OCI-LY1 (cell line): ENCODE measurements around the gene PARD3.

Experiments
- H2AFZ ChIP-seq: fragments of 200-600 bp; sonication (generic), shearing (Covaris generic); 2 replicates; pipeline ENCODE4 v1.6.0; 2014; ENCODE audit warnings: antibody characterized with exemption, mild to moderate bottlenecking, low read length
- H3F3A ChIP-seq: fragments of 200-600 bp; sonication (generic), shearing (Covaris generic); 2 replicates; pipeline ENCODE4 v1.6.0; 2014; ENCODE audit warnings: mild to moderate bottlenecking, antibody characterized with exemption, low read length, moderate library complexity; ENCODE audit not compliant: insufficient read depth
- H3K27ac ChIP-seq: fragments of 200-600 bp; sonication (generic); 2 replicates; pipeline ENCODE4 v1.5.1; 2014; ENCODE audit warnings: low read length, mixed run types, mild to moderate bottlenecking, low read depth; ENCODE audit not compliant: poor library complexity, severe bottlenecking
- H3K27me3 ChIP-seq: fragments of 200-600 bp; sonication (generic); 2 replicates; pipeline ENCODE4 v1.6.0; 2014; ENCODE audit warnings: antibody characterized with exemption, mild to moderate bottlenecking, low read length, moderate library complexity; ENCODE audit not compliant: insufficient read depth
- H3K36me3 ChIP-seq: fragments of 200-600 bp; sonication (generic); 2 replicates; pipeline ENCODE4 v1.6.1; 2014; ENCODE audit warnings: mild to moderate bottlenecking, antibody characterized with exemption, low read length, moderate library complexity, mixed read lengths; ENCODE audit not compliant: insufficient read depth
- H3K4me1 ChIP-seq: fragments of 200-600 bp; sonication (generic); 2 replicates; pipeline ENCODE4 v1.5.1; 2014; ENCODE audit warnings: mild to moderate bottlenecking, low read length, moderate library complexity; ENCODE audit not compliant: insufficient read depth, severe bottlenecking
- H3K4me2 ChIP-seq: fragments of 200-600 bp; sonication (generic), shearing (Covaris generic); 2 replicates; pipeline ENCODE4 v1.6.1; 2014; ENCODE audit warnings: low read length
- H3K4me3 ChIP-seq: fragments of 200-600 bp; sonication (generic); 2 replicates; pipeline ENCODE4 v1.5.1; 2014; ENCODE audit warnings: low read length, low read depth, mild to moderate bottlenecking, mixed read lengths; ENCODE audit not compliant: poor library complexity, severe bottlenecking
- H3K79me2 ChIP-seq: fragments of 200-600 bp; shearing (Covaris generic); 2 replicates; pipeline ENCODE4 v1.6.1; 2016; ENCODE audit warnings: mixed run types, low read length, mixed read lengths; ENCODE audit not compliant: insufficient read depth
- H3K9ac ChIP-seq: fragments of 200-600 bp; sonication (generic), shearing (Covaris generic); 2 replicates; pipeline ENCODE4 v1.6.1; 2014; ENCODE audit warnings: mild to moderate bottlenecking, low read length, mixed read lengths
- H3K9me2 ChIP-seq: fragments of 200-600 bp; sonication (generic), shearing (Covaris generic); 2 replicates; pipeline ENCODE4 v1.6.1; 2014; ENCODE audit warnings: low read depth, mild to moderate bottlenecking, low read length, mixed read lengths
- H3K9me3 ChIP-seq: fragments of 200-600 bp; shearing (Covaris generic); 2 replicates; pipeline ENCODE4 v1.6.1; 2014; ENCODE audit warnings: low read length, mixed read lengths
- H4K20me1 ChIP-seq: fragments of 200-600 bp; sonication (generic), shearing (Covaris generic); 2 replicates; pipeline ENCODE4 v1.6.0; 2016; ENCODE audit warnings: mild to moderate bottlenecking, low read length; ENCODE audit not compliant: insufficient read depth
- CTCF ChIP-seq: fragments of 200-600 bp; sonication (generic), shearing (Covaris generic); IDR thresholded peaks from 2 replicates; pipeline ENCODE4 v1.5.1; 2017; ENCODE audit warnings: mild to moderate bottlenecking, antibody characterized with exemption, low read length, moderate library complexity, mixed read lengths
- EZH2 ChIP-seq: fragments of 200-600 bp; sonication (generic), shearing (Covaris generic); IDR thresholded peaks from 2 replicates; pipeline ENCODE4 v1.8.0; 2017; ENCODE audit warnings: borderline replicate concordance, mixed run types, mild to moderate bottlenecking, antibody characterized with exemption, low read length, moderate library complexity, mixed read lengths

The PARD3 gene

GRCh38 chr10:34091635-34092195 lies 723.4 kb downstream of the PARD3 start:
- Histone ChIP-seq H3K36me3 (no peaks in the 10 kb centered on the region), H3K4me2 (no peak overlapping the region), H3K79me2 (no peaks in the 10 kb centered on the region), H3K27ac (no peak overlapping the region), H4K20me1 (no peaks in the 10 kb centered on the region), H3K9me3 (no peaks in the 10 kb centered on the region), H3K27me3 (no peaks in the 10 kb centered on the region), H3K9me2 (no peaks in the 10 kb centered on the region), H3F3A (no peaks in the 10 kb centered on the region), H3K4me3 (no peak overlapping the region), H3K4me1 (no peaks in the 10 kb centered on the region), H3K9ac (no peak overlapping the region), H2AFZ (no peak overlapping the region)
- TF ChIP-seq EZH2 (no peak), CTCF (no peak)

GRCh38 chr10:34089253-34089652 lies 725.8 kb downstream of the PARD3 start:
- no peaks in the 10 kb centered on the region for H4K20me1 ChIP-seq
- H3K4me1 ChIP-seq: no peaks in the 10 kb centered on the region
- H3K9ac ChIP-seq: no peak overlapping the region
- H3F3A ChIP-seq: no peaks in the 10 kb centered on the region
- no peak overlapping the region for H3K27ac ChIP-seq
- no peak overlapping the region for H2AFZ ChIP-seq
- H3K4me2 ChIP-seq: no peak overlapping the region
- H3K36me3 ChIP-seq: no peaks in the 10 kb centered on the region
- no peaks in the 10 kb centered on the region for H3K9me2 ChIP-seq
- H3K9me3 ChIP-seq: no peaks in the 10 kb centered on the region
- TF ChIP-seq EZH2 (no peak), CTCF (no peak)
- H3K79me2 ChIP-seq: no peaks in the 10 kb centered on the region
- H3K4me3 ChIP-seq: no peak overlapping the region
- H3K27me3 ChIP-seq: no peaks in the 10 kb centered on the region

DNA sequence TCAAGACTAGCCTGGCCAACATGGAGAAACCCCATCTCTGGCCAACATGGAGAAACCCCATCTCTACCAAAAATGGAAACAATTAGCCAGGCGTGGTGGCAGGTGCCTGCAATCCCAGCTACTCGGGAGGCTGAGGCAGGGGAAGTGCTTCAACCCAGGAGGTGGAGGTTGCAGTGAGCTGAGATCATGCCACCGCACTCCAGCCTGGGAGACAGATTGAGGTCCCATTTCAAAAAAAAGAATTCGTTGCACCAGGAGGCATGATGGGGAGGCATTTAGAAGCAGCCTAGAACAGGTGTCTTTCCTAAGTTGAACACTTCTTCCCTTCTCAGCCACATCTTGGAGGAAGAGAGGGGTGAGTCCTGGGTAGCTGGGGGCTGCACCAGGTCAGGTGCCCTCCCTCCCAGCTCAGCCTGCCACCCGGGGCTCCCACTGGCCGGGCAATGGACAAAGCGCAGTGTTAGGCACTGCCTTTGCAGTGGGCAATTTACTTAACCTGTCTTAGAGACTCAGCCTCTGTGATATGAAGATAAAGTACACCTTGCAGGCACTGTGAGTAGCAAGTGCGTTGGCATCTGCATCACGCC lies 726.8 kb downstream of the PARD3 start:
- Histone ChIP-seq H3K79me2 (no peaks in the 10 kb centered on the region), H3K36me3 (no peaks in the 10 kb centered on the region), H3K27me3 (no peaks in the 10 kb centered on the region), H3K4me3 (no peak overlapping the region), H3K4me2 (no peak overlapping the region), H3K27ac (no peak overlapping the region), H2AFZ (no peak overlapping the region), H4K20me1 (no peaks in the 10 kb centered on the region), H3K4me1 (no peaks in the 10 kb centered on the region), H3K9me2 (no peaks in the 10 kb centered on the region), H3F3A (no peaks in the 10 kb centered on the region), H3K9ac (no peak overlapping the region), H3K9me3 (no peaks in the 10 kb centered on the region)
- TF ChIP-seq CTCF (no peak), EZH2 (no peak)
